MCF 10A (cell line): ENCODE measurements around the gene PCYT2. TPM values are rescaled to one million over a fixed set of nuclear protein-coding genes. Genes with fewer than 3 reads are reported as not detected.

ENCODE experiments used
- BruUV-seq: library from RNA; stranded (reverse); fragments of 400-500 nt; replicated peaks from 2 replicates; lab custom pipeline; 2021; lab: Mats Ljungman, UMichigan
- CTCF ChIA-PET: fragments of 300-600 bp; sonication (Branson Sonifier 250); formaldehyde crosslinking; extraction: SDS; loops from one replicate; lab custom pipeline; 2021; ENCODE audit warnings: antibody characterized with exemption, inconsistent platforms; lab: Yijun Ruan, JAX
- POLR2A ChIA-PET: fragments of 300-600, 350-650 bp; sonication (Branson Sonifier 250); formaldehyde crosslinking; extraction: SDS; loops from one replicate; lab custom pipeline; 2020; ENCODE audit warnings: antibody characterized with exemption, inconsistent platforms; lab: Yijun Ruan, JAX
- DNase-seq: peaks from one replicate; pipeline ENCODE4 v3.0.0-alpha.2; 2018; ENCODE audit not compliant: unreplicated experiment
- H3K27ac Mint-ChIP-seq: one replicate; pipeline ENCODE4 v1.8.0; 2022; ENCODE audit warnings: mild to moderate bottlenecking, low read depth, mixed read lengths; ENCODE audit not compliant: unreplicated experiment
- H3K27me3 Mint-ChIP-seq: one replicate; pipeline ENCODE4 v1.8.0; 2022; ENCODE audit warnings: mixed read lengths; ENCODE audit not compliant: insufficient read depth, unreplicated experiment
- H3K36me3 Mint-ChIP-seq: one replicate; pipeline ENCODE4 v1.8.0; 2022; ENCODE audit warnings: mild to moderate bottlenecking, moderate library complexity, mixed read lengths; ENCODE audit not compliant: insufficient read depth, unreplicated experiment
- H3K4me1 Mint-ChIP-seq: one replicate; pipeline ENCODE4 v1.8.0; 2022; ENCODE audit warnings: mixed read lengths; ENCODE audit not compliant: insufficient read depth, unreplicated experiment
- H3K4me3 Mint-ChIP-seq: one replicate; pipeline ENCODE4 v1.8.0; 2022; ENCODE audit warnings: mild to moderate bottlenecking, moderate library complexity, mixed read lengths; ENCODE audit not compliant: unreplicated experiment
- H3K9me3 Mint-ChIP-seq: one replicate; pipeline ENCODE4 v1.8.0; 2022; ENCODE audit warnings: mixed read lengths; ENCODE audit not compliant: unreplicated experiment
- CTCF ChIP-seq: fragments of 200-600 bp; IDR thresholded peaks from one replicate; pipeline ENCODE4 v1.8.0; 2022; ENCODE audit warnings: antibody characterized with exemption, mild to moderate bottlenecking; ENCODE audit not compliant: unreplicated experiment
- intact Hi-C: fragments of 100-400 bp; cut with micrococcal nuclease; formaldehyde crosslinking; loops from 2 replicates; pipeline ENCODE4 v1.14.1; 2022
- total RNA-seq: library from RNA; stranded (reverse); gene quantifications from 2 replicates; pipeline ENCODE4 v1.2.3, GENCODE V29; 2022

Gene PCYT2
- total RNA-seq, 1 experiment from 2014 or later: 26.8 TPM

GRCh38 chr17:81902653-81903414, 8.4 kb downstream of the PCYT2 start:
- no peak for DNase-seq
- BruUV-seq: no TSS peak
- intact Hi-C loops: no loop called here
- Mint-ChIP-seq H3K4me3 (no peak overlapping the region), H3K4me1 (peaks cover 16% of the 10 kb centered on the region), H3K9me3 (no peaks in the 10 kb centered on the region), H3K36me3 (peaks cover 36% of the 10 kb centered on the region), H3K27me3 (no peaks in the 10 kb centered on the region), H3K27ac (no peak overlapping the region)
- CTCF ChIA-PET: no interaction called here
- TF ChIP-seq CTCF: no peak
- POLR2A ChIA-PET: no interaction called here

DNA sequence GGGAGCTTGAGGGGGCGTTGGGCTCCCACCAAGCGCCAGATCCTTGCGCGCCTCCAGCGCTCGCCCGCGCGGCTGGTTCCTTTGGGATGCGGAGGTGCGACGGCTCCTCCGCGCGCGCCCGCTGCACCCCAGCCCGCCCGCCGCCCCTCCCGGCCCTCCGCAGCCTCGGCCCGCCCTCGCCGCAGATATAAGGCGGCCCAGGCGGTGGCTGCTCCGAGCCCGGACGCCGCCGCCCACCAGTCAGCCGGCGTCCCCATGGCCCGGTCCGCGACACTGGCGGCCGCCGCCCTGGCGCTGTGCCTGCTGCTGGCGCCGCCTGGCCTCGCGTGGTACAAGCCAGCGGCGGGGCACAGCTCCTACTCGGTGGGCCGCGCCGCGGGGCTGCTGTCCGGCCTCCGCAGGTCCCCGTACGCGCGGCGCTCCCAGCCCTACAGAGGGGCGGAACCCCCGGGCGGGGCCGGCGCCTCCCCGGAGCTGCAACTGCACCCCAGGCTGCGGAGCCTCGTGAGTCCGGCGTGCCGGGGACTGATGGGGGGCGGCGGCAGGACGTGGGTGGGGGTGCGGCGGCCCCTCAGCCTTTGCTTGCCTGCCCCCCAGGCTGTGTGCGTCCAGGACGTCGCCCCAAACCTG, 9.1 kb downstream of the PCYT2 start, which contains the start of gene NPB:
TSS of gene NPB (plus strand) at position 216 of the 630 bp plus-strand sequence. CDS start at position 256, 40 bp downstream.
- peaks cover 16% of the 10 kb centered on the region for H3K4me1 Mint-ChIP-seq
- intact Hi-C loops: no loop called here
- no peaks in the 10 kb centered on the region for H3K27me3 Mint-ChIP-seq
- H3K9me3 Mint-ChIP-seq: no peaks in the 10 kb centered on the region
- no peak for DNase-seq
- H3K36me3 Mint-ChIP-seq: peaks cover 39% of the 10 kb centered on the region
- peak within 1 kb of the TSS; percentile 11 for H3K27ac Mint-ChIP-seq
- H3K4me3 Mint-ChIP-seq: no peak within 1 kb of the TSS
- no TSS peak for BruUV-seq
- no peak for TF ChIP-seq CTCF
- ChIA-PET CTCF (no interaction called here), POLR2A (interaction anchor here (0.8 kb wide), 1 partner anchor 390 kb away, joined by 3 read pairs; no protein-coding TSS in a partner anchor)

DNA sequence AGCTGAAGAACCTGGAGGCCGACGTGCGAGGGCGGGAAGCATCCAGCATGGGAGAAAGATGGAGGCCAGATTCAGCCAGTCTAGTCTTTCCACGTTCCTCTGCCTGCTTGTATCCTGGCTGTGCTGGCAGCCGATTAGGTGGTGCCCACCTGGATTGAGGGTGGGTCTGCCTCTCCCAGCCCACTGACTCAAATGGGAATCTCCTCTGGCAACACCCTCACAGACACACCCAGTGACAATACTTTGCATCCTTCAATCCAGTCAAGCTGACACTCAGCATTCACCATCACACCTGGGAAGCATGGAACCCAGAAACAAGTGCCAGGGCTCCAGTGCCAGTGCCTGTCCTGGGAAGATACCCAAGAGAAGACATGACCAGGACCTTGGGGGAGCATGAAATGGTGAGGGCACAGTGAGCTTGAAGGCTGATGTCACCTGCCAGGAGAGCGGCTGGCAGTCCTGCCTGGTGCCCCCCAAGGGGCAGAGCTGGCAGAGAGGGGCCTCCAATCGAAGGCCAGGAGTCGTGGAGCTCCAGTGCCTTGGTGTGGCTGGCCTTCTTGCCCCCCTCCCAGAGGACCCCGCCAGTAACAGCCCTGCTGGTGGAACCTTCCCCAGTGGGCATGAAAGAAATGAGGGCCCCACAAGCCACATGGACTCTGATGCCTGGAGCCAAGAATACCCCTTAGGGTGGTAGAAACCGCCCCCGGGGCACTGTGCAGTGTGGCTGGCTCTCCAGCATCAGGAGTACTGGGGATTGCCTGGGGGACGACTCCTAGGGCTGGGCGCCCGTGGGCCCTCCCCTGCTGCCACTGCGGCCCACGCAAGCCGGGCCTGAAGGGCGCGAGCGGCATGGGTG, 9.8 kb downstream of the PCYT2 start:
- ChIA-PET CTCF (no interaction called here), POLR2A (interaction anchor here (0.8 to 1.3 kb wide), 3 partner anchors 9 to 389 kb away, joined by 3 read pairs; no protein-coding TSS in a partner anchor)
- TF ChIP-seq CTCF: no peak
- no peak overlapping the region for H3K4me3 Mint-ChIP-seq
- peaks cover 16% of the 10 kb centered on the region for H3K4me1 Mint-ChIP-seq
- no TSS peak for BruUV-seq
- no peaks in the 10 kb centered on the region for H3K9me3 Mint-ChIP-seq
- no peak for DNase-seq
- intact Hi-C loops: no loop called here
- H3K27ac Mint-ChIP-seq: peak overlapping the region; percentile 11
- no peaks in the 10 kb centered on the region for H3K27me3 Mint-ChIP-seq
- peaks cover 41% of the 10 kb centered on the region for H3K36me3 Mint-ChIP-seq
